Esophagus muscularis mucosa (tissue), 4 donors: Measurements from ENCODE around the gene TRMT44. TPM values are rescaled to one million over a fixed set of nuclear protein-coding genes. Genes with fewer than 3 reads are reported as not detected.

Source experiments
- DNase-seq: peaks from one replicate; pipeline ENCODE4 v3.0.0-alpha.2; 2017; ENCODE audit errors: extremely low spot score
- H3K27ac ChIP-seq, 4 donors: fragments of 200-600 bp; sonication (generic); replicated peaks in 1 of 4; 1 replicate in 3 of 4; 2 replicates in 1 of 4; pipeline ENCODE4 v1.5.1; 2016 to 2019; ENCODE audit warnings: mild to moderate bottlenecking in 1 of 4
- H3K27me3 ChIP-seq, 4 donors: fragments of 200-600 bp; sonication (generic); one replicate each; pipeline versions ENCODE4 v1.5.1 to v1.6.0; 2016 to 2019
- H3K36me3 ChIP-seq, 4 donors: fragments of 200-600 bp; sonication (generic); one replicate each; pipeline ENCODE4 v1.5.1; 2016 to 2019
- H3K4me1 ChIP-seq, 4 donors: fragments of 200-600 bp; sonication (generic); one replicate each; pipeline ENCODE4 v1.5.1; 2016 to 2019
- H3K4me3 ChIP-seq, 4 donors: fragments of 200-600 bp; sonication (generic); 1 replicate in 2 of 4; 2 replicates in 2 of 4; pipeline ENCODE4 v1.5.1; 2016 to 2019; ENCODE audit warnings: mild to moderate bottlenecking in 4 of 4, moderate library complexity in 1 of 4
- H3K9me3 ChIP-seq, 4 donors: fragments of 200-600 bp; sonication (generic); 1 replicate in 3 of 4; 2 replicates in 1 of 4; pipeline ENCODE4 v1.5.1; 2016 to 2019
- CTCF ChIP-seq, 3 experiments: fragments of 200-600 bp in 2 of 3; fragments of 450-650 bp in 1 of 3; sonication (generic) in 2 of 3; IDR thresholded peaks; one replicate each; pipeline ENCODE4 v1.5.1; 2017 to 2019; ENCODE audit warnings: antibody characterized with exemption in 3 of 3, mild to moderate bottlenecking in 2 of 3, moderate library complexity in 1 of 3
- EP300 ChIP-seq: sonication (generic); formaldehyde crosslinking; IDR thresholded peaks from one replicate; pipeline ENCODE4 v1.6.1; 2017; ENCODE audit warnings: antibody characterized with exemption
- POLR2A ChIP-seq: fragments of 450-650 bp; IDR thresholded peaks from one replicate; pipeline ENCODE4 v1.6.1; 2017; ENCODE audit warnings: antibody characterized with exemption, moderate library complexity, mild to moderate bottlenecking, low read depth
- POLR2AphosphoS5 ChIP-seq, 2 donors: sonication (generic); formaldehyde crosslinking; IDR thresholded peaks; one replicate each; pipeline ENCODE4 v1.6.1; 2017; ENCODE audit warnings: antibody characterized with exemption in 2 of 2
- WGBS: methylation state at CpG from one replicate; pipeline ENCODE4 v1.1.5; 2018; 5-methylcytosine and 5-hydroxymethylcytosine counted together
- intact Hi-C: fragments of 100-400 bp; cut with DNase I; formaldehyde crosslinking; loops from one replicate; pipeline ENCODE4 v1.15.1; 2023
- total RNA-seq, 4 donors: library from RNA; depleted of rRNA; stranded (reverse); fragments of >200 nt; gene quantifications; one replicate each; pipeline versions ENCODE4 v1.1.0 to v1.2.1, GENCODE V29; 2016

Gene TRMT44
- total RNA-seq, 4 donors from 2014 or later = 14.6 to 21.6 (median 19.4) TPM

DNA sequence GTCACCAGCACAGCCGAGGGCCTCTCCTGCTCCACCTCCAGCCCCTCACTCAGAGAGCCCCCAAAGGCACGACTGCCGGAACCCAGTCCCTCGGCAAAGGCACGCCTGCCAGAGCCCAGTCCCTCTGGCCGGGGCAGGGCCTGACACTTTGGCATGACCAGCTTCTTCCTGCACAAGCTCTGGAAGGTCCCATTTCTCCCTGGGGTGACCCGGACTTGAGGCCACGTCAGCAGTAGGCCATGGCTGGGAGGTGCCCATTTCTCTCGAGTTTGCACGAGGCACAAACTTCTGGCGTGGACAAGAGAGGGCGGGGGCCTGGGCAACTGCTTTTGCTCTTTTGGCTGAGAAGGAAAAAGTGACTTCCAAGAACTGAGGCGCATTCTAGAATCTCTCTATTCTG lies 77.4 kb downstream of the TRMT44 start:
- intact Hi-C loops = no loop called here
- no peak overlapping the region for H3K4me3 ChIP-seq
- no peaks in the 10 kb centered on the region for H3K36me3 ChIP-seq
- no peaks in the 10 kb centered on the region for H3K27me3 ChIP-seq
- no peak for TF ChIP-seq POLR2AphosphoS5 (IDR thresholded peaks at IDR 0.05)
- TF ChIP-seq EP300 = no peak
- no peak for TF ChIP-seq CTCF (IDR thresholded peaks at IDR 0.05)
- H3K9me3 ChIP-seq = peaks cover 0 to 24% (median 14%) of the 10 kb centered on the region in 4 donors
- no peak for DNase-seq
- no peaks in the 10 kb centered on the region for H3K4me1 ChIP-seq
- H3K27ac ChIP-seq = no peak overlapping the region
- 81% methylated on average over 8 of the region's 13 CpGs for WGBS

DNA sequence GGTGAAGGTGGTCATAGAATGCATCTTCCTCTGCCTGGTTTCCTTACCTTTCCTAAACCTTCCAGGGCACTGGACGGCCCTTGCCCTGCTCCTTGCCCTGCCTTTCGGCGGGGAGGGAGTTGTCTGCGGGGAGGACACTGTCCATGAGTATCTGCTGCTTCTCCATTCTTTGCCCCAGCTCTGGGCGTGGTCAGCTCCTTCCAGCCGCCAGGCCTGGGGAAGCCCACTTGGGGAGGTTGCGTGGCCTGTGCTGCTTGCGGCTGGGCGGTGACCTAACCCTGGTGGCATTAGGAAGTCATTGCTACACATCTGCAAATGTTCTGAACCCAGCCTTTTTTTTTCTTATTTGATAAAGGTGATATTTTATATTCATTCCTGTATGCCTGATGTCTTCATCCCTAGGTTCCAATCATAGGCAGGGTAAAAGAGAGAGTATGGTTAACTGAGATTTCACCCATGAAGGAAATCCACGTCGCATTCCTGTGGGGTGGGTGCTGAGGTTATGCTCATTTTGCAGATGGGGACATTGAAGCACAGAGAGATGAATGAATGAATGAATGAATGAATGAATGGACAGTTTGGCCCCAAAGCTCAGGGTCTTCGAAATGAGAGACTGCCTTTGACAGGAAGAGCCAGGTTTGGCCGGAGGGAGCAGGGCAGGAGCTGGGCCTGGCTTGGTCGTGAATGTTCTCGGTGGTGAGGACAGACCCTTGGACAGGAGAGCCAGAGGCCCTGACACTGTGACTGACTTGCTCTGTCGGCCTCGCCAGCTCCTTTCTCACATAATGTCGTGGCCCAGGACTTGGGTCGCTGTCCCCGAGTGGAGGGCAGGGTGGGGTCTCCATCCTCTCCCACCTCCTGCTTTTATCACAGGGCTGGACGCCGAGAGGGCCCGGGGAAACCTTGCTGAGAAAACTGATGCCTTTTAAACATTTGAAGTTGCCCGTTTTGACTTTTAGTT lies 81.9 kb downstream of the TRMT44 start:
- Histone ChIP-seq H3K36me3 (no peaks in the 10 kb centered on the region), H3K27ac (no peak overlapping the region), H3K9me3 (peaks cover 0 to 24% (median 14%) of the 10 kb centered on the region in 4 donors), H3K4me3 (no peak overlapping the region), H3K27me3 (no peaks in the 10 kb centered on the region), H3K4me1 (no peaks in the 10 kb centered on the region)
- 87% methylated on average over 23 of the region's 24 CpGs for WGBS
- no peak for DNase-seq
- TF ChIP-seq CTCF (IDR thresholded peaks at IDR 0.05) (no peak), EP300 (no peak), POLR2A (no peak), POLR2AphosphoS5 (IDR thresholded peaks at IDR 0.05) (no peak)
- intact Hi-C loops = no loop called here

DNA sequence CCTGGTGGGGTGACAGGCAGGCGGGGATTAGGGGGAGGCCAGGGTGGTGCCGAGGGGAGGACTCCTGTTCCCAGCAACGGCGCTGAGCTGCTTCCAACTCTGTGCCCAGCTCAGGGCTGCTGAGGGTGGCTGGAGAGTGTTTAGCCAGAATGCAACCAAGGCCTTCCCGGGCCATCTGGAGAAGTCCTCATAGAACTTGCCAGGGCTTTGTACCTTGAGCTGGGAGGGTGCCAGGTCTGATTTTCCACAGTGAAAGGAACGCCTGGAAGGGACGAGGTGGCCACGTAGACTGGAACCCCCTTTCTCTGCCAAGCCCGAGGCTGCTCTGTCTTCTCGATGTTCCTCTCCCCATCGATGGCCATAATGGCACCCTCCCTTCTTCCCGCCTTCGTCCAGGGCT lies 82.6 kb downstream of the TRMT44 start:
- TF ChIP-seq POLR2A (no peak), EP300 (no peak), POLR2AphosphoS5 (IDR thresholded peaks at IDR 0.05) (no peak), CTCF (IDR thresholded peaks at IDR 0.05) (no peak)
- no peaks in the 10 kb centered on the region for H3K4me1 ChIP-seq
- peaks cover 0 to 24% (median 14%) of the 10 kb centered on the region in 4 donors for H3K9me3 ChIP-seq
- intact Hi-C loops = no loop called here
- H3K27me3 ChIP-seq = no peaks in the 10 kb centered on the region
- no peak for DNase-seq
- no peak overlapping the region for H3K27ac ChIP-seq
- no peak overlapping the region for H3K4me3 ChIP-seq
- no peaks in the 10 kb centered on the region for H3K36me3 ChIP-seq
- WGBS = 83% methylated on average over 9 of the region's 13 CpGs

DNA sequence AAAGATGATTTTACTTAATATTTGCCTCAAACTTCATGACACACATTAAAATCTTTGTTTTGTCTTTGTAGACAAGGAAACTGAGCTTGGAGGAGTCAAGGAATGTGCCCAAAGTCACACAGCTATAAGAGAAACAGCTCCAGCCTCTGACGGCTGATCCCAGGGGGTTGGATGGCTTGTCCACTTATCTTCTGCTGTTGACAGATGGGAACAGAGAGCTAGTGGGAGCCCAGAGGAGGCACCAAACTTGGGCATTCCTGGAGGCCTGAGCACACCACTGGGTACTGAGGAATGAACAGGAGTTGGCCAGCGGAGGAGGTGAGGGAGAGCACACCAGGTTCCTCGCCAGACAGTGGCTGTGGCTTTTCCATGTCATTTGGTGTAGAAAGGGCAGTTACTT lies 83.2 kb downstream of the TRMT44 start:
- WGBS = 87% methylated on average over 3 of the region's 3 CpGs
- intact Hi-C loops = no loop called here

More for the DNA sequence above, 83.2 kb downstream of the TRMT44 start:
- TF ChIP-seq CTCF (IDR thresholded peaks at IDR 0.05) (no peak), EP300 (no peak), POLR2AphosphoS5 (IDR thresholded peaks at IDR 0.05) (no peak), POLR2A (no peak)
- Histone ChIP-seq H3K9me3 (peaks cover 0 to 24% (median 14%) of the 10 kb centered on the region in 4 donors), H3K4me3 (no peak overlapping the region), H3K4me1 (no peaks in the 10 kb centered on the region), H3K27me3 (no peaks in the 10 kb centered on the region), H3K36me3 (no peaks in the 10 kb centered on the region), H3K27ac (no peak overlapping the region)
- no peak for DNase-seq
